HG03175 (cell line): ENCODE measurements around the gene AHNAK2.
"Not testable (repeated sequence)": the region's sequence is repeated elsewhere in the genome, so short reads cannot be mapped to it uniquely, and the experiment has no call there.

Source experiments
- ATAC-seq: cut with Tn5 transposase; IDR thresholded peaks from one replicate; pipeline ENCODE4 v1.9.1; 2021; ENCODE audit warnings: mild to moderate bottlenecking, moderate library complexity; ENCODE audit not compliant: unreplicated experiment

AHNAK2 gene

GRCh38 chr14:104977681-104978653, at the start of gene AHNAK2:
TSS of gene AHNAK2 (minus strand) at chr14:104978374. CDS start at chr14:104978237, 137 bp downstream.
- no peak for ATAC-seq

GRCh38 chr14:105027718-105028117, 49.5 kb upstream of the AHNAK2 start:
- ATAC-seq = not testable (repeated sequence)

GRCh38 chr14:105026802-105027563, 48.8 kb upstream of the AHNAK2 start:
- no peak for ATAC-seq

- ATAC-seq = no peak
These were observed 48.0 kb upstream of the AHNAK2 start for GRCh38 chr14:105026033-105026785.

GRCh38 chr14:105025429-105025828, 47.3 kb upstream of the AHNAK2 start:
- ATAC-seq = no peak

GRCh38 chr14:105023791-105024480, 45.8 kb upstream of the AHNAK2 start:
- no peak for ATAC-seq

- no peak for ATAC-seq
These were observed 45.0 kb upstream of the AHNAK2 start for GRCh38 chr14:105023144-105023543.

- ATAC-seq = no peak
These were observed 44.1 kb upstream of the AHNAK2 start for GRCh38 chr14:105022276-105022670.

- no peak for ATAC-seq
These were observed 43.6 kb upstream of the AHNAK2 start for GRCh38 chr14:105021656-105022275.

- ATAC-seq = peak; percentile 74
These were observed 42.9 kb upstream of the AHNAK2 start, which contains the start of gene CDCA4 for GRCh38 chr14:105020815-105021655. TSS of gene CDCA4 (minus strand) at chr14:105021083. CDS start at chr14:105011929, 9,154 bp downstream.

- peak; percentile 17 for ATAC-seq
These were observed 42.0 kb upstream of the AHNAK2 start for GRCh38 chr14:105019861-105020814.

GRCh38 chr14:105018414-105018813, 40.2 kb upstream of the AHNAK2 start:
- ATAC-seq = no peak

GRCh38 chr14:105015905-105016304, 37.7 kb upstream of the AHNAK2 start:
- ATAC-seq = no peak

- no peak for ATAC-seq
These were observed 37.1 kb upstream of the AHNAK2 start for GRCh38 chr14:105015242-105015641.

GRCh38 chr14:105014631-105015030, 36.5 kb upstream of the AHNAK2 start:
- ATAC-seq = no peak

GRCh38 chr14:105014032-105014431, 35.9 kb upstream of the AHNAK2 start:
- ATAC-seq = no peak

GRCh38 chr14:105013150-105013785, 35.1 kb upstream of the AHNAK2 start:
- no peak for ATAC-seq
